Panc1 (cell line): ENCODE data around the gene RER1. TPM values are rescaled to one million over a fixed set of nuclear protein-coding genes. Genes with fewer than 3 reads are reported as not detected.

Source experiments
- ATAC-seq: fragments of 200-7000 bp; cut with Tn5 transposase; 2 replicates; pipeline ENCODE4 v1.9.1; 2020; ENCODE audit warnings: mild to moderate bottlenecking, moderate library complexity
- BruUV-seq: library from RNA; stranded (reverse); fragments of 400-500 nt; replicated peaks from 2 replicates; lab custom pipeline; 2021; lab: Mats Ljungman, UMichigan
- CTCF ChIA-PET: fragments of 300-600 bp; sonication (Branson Sonifier 250); formaldehyde crosslinking; loops from one replicate; lab custom pipeline; 2022; ENCODE audit warnings: antibody characterized with exemption; lab: Charles Lee
- POLR2A ChIA-PET: fragments of 300-600 bp; sonication (Branson Sonifier 250); formaldehyde crosslinking; loops from one replicate; lab custom pipeline; 2022; ENCODE audit warnings: antibody characterized with exemption; lab: Charles Lee
- DNase-seq: peaks from one replicate; pipeline ENCODE4 v3.0.0-alpha.2; 2010; ENCODE audit warnings: low read depth, low spot score
- H3K27ac ChIP-seq: 2 replicates; pipeline ENCODE4 v1.5.1; 2011; ENCODE audit warnings: mild to moderate bottlenecking, low read length, inconsistent platforms
- H3K27me3 ChIP-seq: fragments of 200-500 bp; sonication (Bioruptor generic); 2 replicates; pipeline ENCODE4 v1.6.0; 2014; ENCODE audit warnings: low read length, inconsistent platforms; ENCODE audit not compliant: control insufficient read depth, insufficient read depth
- H3K36me3 ChIP-seq: fragments of 200-500 bp; sonication (Bioruptor generic); 2 replicates; pipeline ENCODE4 v1.5.1; 2014; ENCODE audit warnings: inconsistent platforms, mild to moderate bottlenecking, low read length, moderate library complexity; ENCODE audit not compliant: control insufficient read depth, insufficient read depth
- H3K4me1 ChIP-seq: 2 replicates; pipeline ENCODE4 v1.5.1; 2011; ENCODE audit warnings: inconsistent platforms, mild to moderate bottlenecking, low read length, moderate library complexity; ENCODE audit not compliant: control insufficient read depth, insufficient read depth
- H3K4me3 ChIP-seq, 2 experiments: 2 replicates each; pipeline ENCODE4 v1.5.1; 2011 to 2012; ENCODE audit warnings: low read depth in 2 of 2, low read length in 2 of 2, mild to moderate bottlenecking in 2 of 2, inconsistent platforms in 1 of 2, moderate library complexity in 1 of 2
- H3K9me3 ChIP-seq: fragments of 200-500 bp; sonication (Bioruptor generic); 2 replicates; pipeline ENCODE4 v1.5.1; 2014; ENCODE audit warnings: low read depth, mild to moderate bottlenecking, inconsistent platforms, low read length, moderate library complexity; ENCODE audit not compliant: control insufficient read depth, insufficient read depth
- POLR2AphosphoS5 ChIP-seq: IDR thresholded peaks from 2 replicates; pipeline ENCODE4 v1.6.1; 2012; ENCODE audit warnings: mild to moderate bottlenecking, low read depth, low read length, moderate library complexity
- SIN3A ChIP-seq: IDR thresholded peaks from 2 replicates; pipeline ENCODE4 v1.6.1; 2012; ENCODE audit warnings: low read depth, mild to moderate bottlenecking, low read length, moderate library complexity, borderline replicate concordance; ENCODE audit not compliant: insufficient read depth
- TCF7L2 ChIP-seq: IDR thresholded peaks from 2 replicates; pipeline ENCODE4 v1.6.1; 2011; ENCODE audit warnings: mild to moderate bottlenecking, low read depth, low read length, inconsistent platforms
- in situ Hi-C: cut with HindIII; loops from 2 replicates; pipeline ENCODE4 v1.10.0; 2016; ENCODE audit warnings: low sequenced_read_pairs, low pct_unique_long_range_greater_than_20kb
- intact Hi-C: fragments of 100-400 bp; cut with micrococcal nuclease; formaldehyde crosslinking; loops from one replicate; pipeline ENCODE4 v1.10.0; 2022; ENCODE audit not compliant: unreplicated experiment
- total RNA-seq: library from RNA; stranded (reverse); gene quantifications from one replicate; pipeline ENCODE4 v1.2.1, GENCODE V29; 2021; ENCODE audit not compliant: unreplicated experiment
- TF ChIP-seq, protein P1 (sequence below), 2 experiments: IDR thresholded peaks; 2 replicates each; pipeline ENCODE4 v1.6.1; 2011 to 2012; ENCODE audit warnings: low read depth in 2 of 2, control low read depth in 1 of 2, low read length in 1 of 2, mild to moderate bottlenecking in 1 of 2, moderate library complexity in 1 of 2; ENCODE audit not compliant: insufficient read depth in 1 of 2
- TF ChIP-seq, protein P2 (sequence below): fragments of 450-650 bp; IDR thresholded peaks from 2 replicates; pipeline ENCODE4 v1.5.1; 2017; ENCODE audit warnings: mild to moderate bottlenecking

The RER1 gene
- total RNA-seq, 1 experiment from 2014 or later: 235 TPM

DNA sequence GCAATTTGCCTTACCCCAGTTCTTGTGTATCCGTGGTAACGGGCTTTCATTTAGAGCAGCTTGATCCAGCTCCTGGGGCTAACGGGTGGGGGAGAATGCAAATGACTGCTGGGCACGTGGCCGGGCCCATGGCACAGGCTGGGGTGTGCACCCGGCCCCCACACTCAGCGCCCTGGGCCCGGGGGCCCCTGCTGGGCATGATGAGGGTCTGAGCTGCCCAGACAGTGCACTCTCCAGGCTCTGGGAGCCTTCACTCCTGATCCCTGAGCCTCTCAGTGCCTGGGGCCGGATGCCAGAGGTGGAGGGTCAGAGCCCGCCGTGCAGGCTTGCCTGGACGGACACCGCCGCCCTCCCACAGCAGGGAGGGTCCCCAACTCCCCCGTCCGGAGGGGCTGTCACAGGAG lies 40.8 kb downstream of the RER1 start:
- no peak for TF ChIP-seq SIN3A
- TF ChIP-seq TCF7L2: no peak
- TF ChIP-seq, protein P1, sequence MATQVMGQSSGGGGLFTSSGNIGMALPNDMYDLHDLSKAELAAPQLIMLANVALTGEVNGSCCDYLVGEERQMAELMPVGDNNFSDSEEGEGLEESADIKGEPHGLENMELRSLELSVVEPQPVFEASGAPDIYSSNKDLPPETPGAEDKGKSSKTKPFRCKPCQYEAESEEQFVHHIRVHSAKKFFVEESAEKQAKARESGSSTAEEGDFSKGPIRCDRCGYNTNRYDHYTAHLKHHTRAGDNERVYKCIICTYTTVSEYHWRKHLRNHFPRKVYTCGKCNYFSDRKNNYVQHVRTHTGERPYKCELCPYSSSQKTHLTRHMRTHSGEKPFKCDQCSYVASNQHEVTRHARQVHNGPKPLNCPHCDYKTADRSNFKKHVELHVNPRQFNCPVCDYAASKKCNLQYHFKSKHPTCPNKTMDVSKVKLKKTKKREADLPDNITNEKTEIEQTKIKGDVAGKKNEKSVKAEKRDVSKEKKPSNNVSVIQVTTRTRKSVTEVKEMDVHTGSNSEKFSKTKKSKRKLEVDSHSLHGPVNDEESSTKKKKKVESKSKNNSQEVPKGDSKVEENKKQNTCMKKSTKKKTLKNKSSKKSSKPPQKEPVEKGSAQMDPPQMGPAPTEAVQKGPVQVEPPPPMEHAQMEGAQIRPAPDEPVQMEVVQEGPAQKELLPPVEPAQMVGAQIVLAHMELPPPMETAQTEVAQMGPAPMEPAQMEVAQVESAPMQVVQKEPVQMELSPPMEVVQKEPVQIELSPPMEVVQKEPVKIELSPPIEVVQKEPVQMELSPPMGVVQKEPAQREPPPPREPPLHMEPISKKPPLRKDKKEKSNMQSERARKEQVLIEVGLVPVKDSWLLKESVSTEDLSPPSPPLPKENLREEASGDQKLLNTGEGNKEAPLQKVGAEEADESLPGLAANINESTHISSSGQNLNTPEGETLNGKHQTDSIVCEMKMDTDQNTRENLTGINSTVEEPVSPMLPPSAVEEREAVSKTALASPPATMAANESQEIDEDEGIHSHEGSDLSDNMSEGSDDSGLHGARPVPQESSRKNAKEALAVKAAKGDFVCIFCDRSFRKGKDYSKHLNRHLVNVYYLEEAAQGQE (IDR thresholded peaks at IDR 0.05; ENCODE audit: insufficient read depth in 1 of 2, low read depth in 2 of 2, low read length in 1 of 2): no peak
- TF ChIP-seq, protein P2, sequence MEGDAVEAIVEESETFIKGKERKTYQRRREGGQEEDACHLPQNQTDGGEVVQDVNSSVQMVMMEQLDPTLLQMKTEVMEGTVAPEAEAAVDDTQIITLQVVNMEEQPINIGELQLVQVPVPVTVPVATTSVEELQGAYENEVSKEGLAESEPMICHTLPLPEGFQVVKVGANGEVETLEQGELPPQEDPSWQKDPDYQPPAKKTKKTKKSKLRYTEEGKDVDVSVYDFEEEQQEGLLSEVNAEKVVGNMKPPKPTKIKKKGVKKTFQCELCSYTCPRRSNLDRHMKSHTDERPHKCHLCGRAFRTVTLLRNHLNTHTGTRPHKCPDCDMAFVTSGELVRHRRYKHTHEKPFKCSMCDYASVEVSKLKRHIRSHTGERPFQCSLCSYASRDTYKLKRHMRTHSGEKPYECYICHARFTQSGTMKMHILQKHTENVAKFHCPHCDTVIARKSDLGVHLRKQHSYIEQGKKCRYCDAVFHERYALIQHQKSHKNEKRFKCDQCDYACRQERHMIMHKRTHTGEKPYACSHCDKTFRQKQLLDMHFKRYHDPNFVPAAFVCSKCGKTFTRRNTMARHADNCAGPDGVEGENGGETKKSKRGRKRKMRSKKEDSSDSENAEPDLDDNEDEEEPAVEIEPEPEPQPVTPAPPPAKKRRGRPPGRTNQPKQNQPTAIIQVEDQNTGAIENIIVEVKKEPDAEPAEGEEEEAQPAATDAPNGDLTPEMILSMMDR: no peak
- TF ChIP-seq POLR2AphosphoS5: no peak
- H3K27ac ChIP-seq: no peak overlapping the region
- H3K4me1 ChIP-seq: peaks cover 3% of the 10 kb centered on the region; the same call in 1 of the 2 replicates
- DNase-seq (no peak), ATAC-seq (no peak)
- BruUV-seq: no TSS peak
- in situ Hi-C loops (no loop called here), intact Hi-C loops (no loop called here)
- CTCF ChIA-PET: no interaction called here
- POLR2A ChIA-PET: no interaction called here
- H3K4me3 ChIP-seq: no peak overlapping the region
- no peaks in the 10 kb centered on the region for H3K27me3 ChIP-seq
- H3K9me3 ChIP-seq: no peaks in the 10 kb centered on the region
- H3K36me3 ChIP-seq: no peaks in the 10 kb centered on the region

DNA sequence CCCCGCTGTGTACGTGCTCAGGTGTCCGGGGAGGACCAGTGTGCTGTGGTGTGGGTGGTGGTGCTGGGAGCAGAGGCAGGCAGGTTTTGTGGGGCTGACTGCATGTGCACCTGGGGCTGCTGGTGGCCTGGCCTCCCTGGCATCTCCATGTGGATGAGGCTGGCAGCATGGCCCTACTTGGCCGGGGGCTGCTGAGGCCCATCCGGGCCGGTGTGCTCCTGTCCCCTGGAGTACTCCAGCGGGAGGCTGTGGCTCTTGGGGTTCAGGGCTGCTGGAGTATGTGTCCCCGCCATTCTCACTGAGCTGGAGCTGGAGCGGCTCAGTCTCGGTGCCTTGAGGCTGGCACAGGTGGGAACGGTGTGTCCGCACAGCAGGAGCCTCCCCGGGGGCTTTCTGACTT lies 41.6 kb downstream of the RER1 start:
- TF ChIP-seq, protein P1 (IDR thresholded peaks at IDR 0.05; ENCODE audit: insufficient read depth in 1 of 2, low read depth in 2 of 2, low read length in 1 of 2): no peak
- TF ChIP-seq TCF7L2 (no peak), POLR2AphosphoS5 (no peak)
- ATAC-seq: no peak
- intact Hi-C loops (no loop called here), in situ Hi-C loops (no loop called here)
- POLR2A ChIA-PET: no interaction called here
- CTCF ChIA-PET: no interaction called here
- H3K27ac ChIP-seq: no peak overlapping the region
- H3K4me1 ChIP-seq: peaks cover 3% of the 10 kb centered on the region; the same call in 1 of the 2 replicates
- H3K9me3 ChIP-seq: no peaks in the 10 kb centered on the region
- BruUV-seq: no TSS peak
- no peak for DNase-seq
- H3K27me3 ChIP-seq: no peaks in the 10 kb centered on the region
- no peaks in the 10 kb centered on the region for H3K36me3 ChIP-seq
- H3K4me3 ChIP-seq: no peak overlapping the region
